T-helper 1 cell treated with Interleukin-12 subunit alpha and Interleukin-12 subunit beta and Interleukin-4 antibody, amounts not matched to agents 30 μg/mL and 1 μg/mL, for 36 hours (primary cell): ENCODE results near the gene DZIP1L.

ENCODE experiments used
- H3K27ac Mint-ChIP-seq: one replicate; pipeline ENCODE4 v1.8.0; 2021; ENCODE audit warnings: mild to moderate bottlenecking, mixed read lengths
- H3K27me3 Mint-ChIP-seq: one replicate; pipeline ENCODE4 v1.8.0; 2021; ENCODE audit warnings: low read depth, mixed read lengths
- H3K36me3 Mint-ChIP-seq: one replicate; pipeline ENCODE4 v1.8.0; 2021; ENCODE audit warnings: low read depth, mixed read lengths
- H3K4me1 Mint-ChIP-seq: one replicate; pipeline ENCODE4 v1.8.0; 2021; ENCODE audit warnings: low read depth, mixed read lengths
- H3K4me3 Mint-ChIP-seq: one replicate; pipeline ENCODE4 v1.8.0; 2021; ENCODE audit warnings: mild to moderate bottlenecking, moderate library complexity, mixed read lengths
- H3K9me3 Mint-ChIP-seq: one replicate; pipeline ENCODE4 v1.8.0; 2021; ENCODE audit warnings: mixed read lengths

DZIP1L gene

DNA sequence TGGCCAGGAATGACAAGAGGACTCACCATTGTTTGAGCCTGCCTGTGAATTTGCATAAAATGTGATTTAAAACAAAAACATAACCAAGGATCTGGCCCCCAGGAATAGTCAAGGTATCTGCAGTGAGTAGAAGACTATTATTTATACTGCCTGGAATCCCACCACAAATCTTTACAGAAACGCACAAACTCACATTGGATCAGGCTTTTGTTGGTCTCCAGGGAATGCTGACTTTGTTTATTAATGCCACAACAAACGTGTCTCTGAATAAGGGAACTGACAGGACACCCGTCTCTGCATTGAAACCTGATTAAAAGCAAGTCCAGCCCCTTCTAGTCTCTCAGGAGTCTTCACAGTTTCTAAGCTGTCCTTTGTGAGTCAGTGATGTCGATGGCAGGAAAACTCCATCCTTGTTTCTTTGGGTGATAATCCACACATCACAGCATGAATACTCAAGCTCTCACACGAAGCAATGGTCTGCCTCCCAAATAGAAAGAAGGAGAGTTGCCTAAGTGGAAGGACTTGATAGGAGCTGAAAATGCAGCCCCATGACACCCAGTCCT lies 67.7 kb downstream of the DZIP1L start:
- Mint-ChIP-seq H3K36me3 (no peaks in the 10 kb centered on the region), H3K4me1 (no peaks in the 10 kb centered on the region), H3K9me3 (peaks cover 4% of the 10 kb centered on the region), H3K27ac (no peak overlapping the region), H3K27me3 (peaks cover 9% of the 10 kb centered on the region), H3K4me3 (no peak overlapping the region)

DNA sequence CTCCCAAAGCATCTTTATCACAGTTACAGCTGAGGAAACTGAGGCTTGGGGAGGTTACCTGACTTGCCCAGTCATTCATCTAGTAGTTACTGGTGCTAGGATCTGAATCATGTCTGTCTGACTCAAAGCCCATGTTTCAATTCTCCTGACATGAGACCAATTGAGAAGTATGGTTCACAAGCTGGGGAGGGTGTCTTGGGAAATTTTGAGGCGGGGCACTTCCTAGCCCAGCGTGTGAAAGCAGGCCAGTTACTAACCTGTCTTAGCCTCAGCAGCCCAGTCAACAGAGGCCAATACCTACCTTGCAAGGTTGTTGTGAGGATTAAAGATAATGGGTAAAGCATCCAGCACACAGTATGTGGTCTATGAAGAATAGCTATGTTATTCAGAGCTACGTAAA lies 68.5 kb downstream of the DZIP1L start:
- H3K36me3 Mint-ChIP-seq = no peaks in the 10 kb centered on the region
- peaks cover 4% of the 10 kb centered on the region for H3K9me3 Mint-ChIP-seq
- no peaks in the 10 kb centered on the region for H3K4me1 Mint-ChIP-seq
- peaks cover 13% of the 10 kb centered on the region for H3K27me3 Mint-ChIP-seq
- no peak overlapping the region for H3K4me3 Mint-ChIP-seq
- H3K27ac Mint-ChIP-seq = no peak overlapping the region

DNA sequence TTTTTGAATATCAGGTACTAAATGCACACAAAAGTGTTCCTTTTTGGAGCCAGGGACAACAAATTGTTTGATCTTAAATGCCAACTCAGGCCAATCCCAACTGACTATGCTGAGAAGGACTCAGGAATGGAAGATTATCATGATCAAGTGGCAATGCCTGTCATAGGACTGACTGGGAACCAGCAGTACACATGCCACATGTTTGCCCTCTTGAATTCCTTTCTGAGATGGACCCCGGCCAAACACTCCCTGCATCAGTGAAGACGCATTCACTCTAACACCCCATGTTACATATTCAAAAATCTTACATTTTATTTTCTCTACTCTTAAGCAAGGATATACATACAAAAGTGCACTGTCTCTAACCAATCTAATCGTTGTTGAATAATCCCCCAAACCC lies 69.3 kb downstream of the DZIP1L start:
- H3K4me1 Mint-ChIP-seq = no peaks in the 10 kb centered on the region
- H3K27ac Mint-ChIP-seq = no peak overlapping the region
- peaks cover 4% of the 10 kb centered on the region for H3K9me3 Mint-ChIP-seq
- H3K27me3 Mint-ChIP-seq = peaks cover 18% of the 10 kb centered on the region
- no peak overlapping the region for H3K4me3 Mint-ChIP-seq
- no peaks in the 10 kb centered on the region for H3K36me3 Mint-ChIP-seq

DNA sequence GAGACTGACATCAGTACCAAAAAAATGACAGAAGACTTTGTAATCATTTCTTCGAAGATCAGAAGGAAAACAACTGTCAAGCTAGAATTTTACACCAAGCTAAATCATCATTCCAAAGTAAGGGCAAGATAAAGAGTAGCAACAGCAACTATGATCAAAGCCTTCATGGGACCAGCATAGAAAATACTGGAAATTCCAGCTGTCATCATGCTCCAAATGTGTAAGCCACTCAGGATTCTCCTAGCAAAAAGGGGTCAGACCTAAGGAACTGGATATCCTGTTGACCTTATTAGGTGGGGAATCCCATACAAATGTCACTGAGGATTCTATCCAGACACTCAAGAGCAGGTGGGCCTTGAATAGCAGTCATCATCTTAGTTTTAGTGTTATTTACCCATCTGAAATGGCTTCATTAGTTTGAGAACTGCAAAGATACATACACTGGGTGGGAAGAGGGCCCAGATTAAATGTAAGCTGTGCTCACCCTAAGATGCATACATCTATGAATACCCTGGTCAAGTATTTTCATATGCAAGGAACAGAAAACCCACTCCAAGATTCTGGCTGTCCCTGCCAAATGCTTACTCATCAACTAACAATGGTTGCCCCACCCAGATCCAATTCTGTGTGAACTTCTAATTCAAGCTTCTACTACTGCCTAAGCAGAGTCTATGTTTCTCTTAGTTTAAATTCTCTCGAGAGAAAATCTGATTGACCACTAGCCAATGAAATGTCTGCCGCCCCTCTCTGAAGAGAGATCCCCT lies 72.0 kb downstream of the DZIP1L start:
- H3K27ac Mint-ChIP-seq = no peak overlapping the region
- peaks cover 31% of the 10 kb centered on the region for H3K27me3 Mint-ChIP-seq
- H3K4me3 Mint-ChIP-seq = no peak overlapping the region
- no peaks in the 10 kb centered on the region for H3K36me3 Mint-ChIP-seq
- no peaks in the 10 kb centered on the region for H3K9me3 Mint-ChIP-seq
- no peaks in the 10 kb centered on the region for H3K4me1 Mint-ChIP-seq

DNA sequence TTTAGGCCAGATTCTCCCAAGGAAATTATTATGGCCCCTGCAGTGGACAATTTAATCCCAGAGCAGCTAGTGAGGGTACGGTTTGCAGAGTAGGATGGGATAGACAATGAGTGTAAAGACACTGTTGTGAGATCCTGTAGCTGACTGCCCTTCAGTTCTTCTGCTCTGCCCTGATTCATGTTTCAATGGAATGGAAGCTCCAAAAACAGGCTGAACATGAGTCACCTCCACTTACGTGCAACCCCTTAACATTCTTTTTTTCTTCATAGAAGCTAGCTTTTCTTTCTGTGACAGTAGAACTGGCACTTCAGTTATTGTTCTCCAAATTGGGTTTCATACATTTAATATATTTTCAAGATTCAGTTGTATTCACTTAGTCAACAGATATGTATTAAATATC lies 73.4 kb downstream of the DZIP1L start:
- Mint-ChIP-seq H3K4me1 (no peaks in the 10 kb centered on the region), H3K9me3 (no peaks in the 10 kb centered on the region), H3K27me3 (peaks cover 35% of the 10 kb centered on the region), H3K27ac (no peak overlapping the region), H3K4me3 (no peak overlapping the region), H3K36me3 (no peaks in the 10 kb centered on the region)

DNA sequence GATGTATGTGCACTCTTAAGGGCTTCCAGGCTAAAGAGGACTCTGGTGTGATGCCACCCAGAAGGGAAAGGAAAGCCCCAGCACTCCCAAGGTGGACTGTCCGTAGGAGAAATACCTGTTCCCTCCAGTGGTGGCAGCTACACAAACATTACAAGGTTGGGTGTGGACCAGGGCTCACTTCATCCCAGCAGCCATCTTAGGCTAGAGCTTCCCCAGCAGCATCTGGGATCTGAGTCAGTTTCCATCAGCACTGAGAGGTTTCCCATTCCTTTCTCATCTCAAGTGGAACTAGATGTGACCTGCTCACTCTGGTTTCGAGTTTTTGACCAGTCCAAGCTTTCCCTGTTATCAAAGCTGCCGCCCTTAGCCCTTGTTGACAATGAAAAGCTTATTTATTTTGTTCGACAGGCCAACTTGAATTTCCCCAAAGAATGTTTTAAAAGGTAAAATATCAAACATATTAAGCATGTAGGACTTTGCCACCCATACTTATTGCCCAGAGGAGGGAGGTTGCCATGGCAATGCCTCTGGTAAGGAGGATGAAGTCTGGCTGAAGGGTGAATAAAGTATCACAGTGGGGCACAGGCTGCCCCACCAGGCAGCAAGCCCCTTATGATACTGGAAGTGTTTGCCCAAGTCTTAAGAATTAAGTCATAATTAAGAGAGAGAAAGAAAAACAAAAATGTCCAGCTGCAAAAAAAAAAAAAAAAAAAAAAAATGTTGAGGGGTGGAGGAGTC lies 76.5 kb downstream of the DZIP1L start:
- Mint-ChIP-seq H3K4me3 (no peak overlapping the region), H3K4me1 (no peaks in the 10 kb centered on the region), H3K27ac (no peak overlapping the region), H3K36me3 (no peaks in the 10 kb centered on the region), H3K27me3 (peaks cover 39% of the 10 kb centered on the region), H3K9me3 (no peaks in the 10 kb centered on the region)

DNA sequence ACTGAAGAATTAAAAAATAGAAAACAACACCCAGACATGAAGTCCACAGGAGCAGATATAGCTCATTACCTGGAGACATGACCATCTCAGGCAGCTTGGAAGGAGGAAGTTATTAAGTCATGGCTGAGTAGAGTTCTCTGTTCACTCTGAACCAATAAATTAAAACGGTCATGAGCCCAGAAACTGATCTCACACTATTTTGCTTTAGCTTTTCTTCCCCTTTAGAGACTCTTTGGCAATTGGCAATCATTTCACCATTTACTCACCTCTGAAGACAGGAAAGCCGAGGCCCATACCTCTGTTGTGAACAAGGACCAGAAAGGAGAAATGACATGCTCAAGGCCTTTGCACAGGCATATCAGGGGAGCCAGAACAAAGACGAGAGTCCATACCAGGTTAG lies 78.8 kb downstream of the DZIP1L start:
- Mint-ChIP-seq H3K27ac (no peak overlapping the region), H3K4me1 (no peaks in the 10 kb centered on the region), H3K4me3 (no peak overlapping the region), H3K27me3 (peaks cover 31% of the 10 kb centered on the region), H3K9me3 (no peaks in the 10 kb centered on the region), H3K36me3 (no peaks in the 10 kb centered on the region)

DNA sequence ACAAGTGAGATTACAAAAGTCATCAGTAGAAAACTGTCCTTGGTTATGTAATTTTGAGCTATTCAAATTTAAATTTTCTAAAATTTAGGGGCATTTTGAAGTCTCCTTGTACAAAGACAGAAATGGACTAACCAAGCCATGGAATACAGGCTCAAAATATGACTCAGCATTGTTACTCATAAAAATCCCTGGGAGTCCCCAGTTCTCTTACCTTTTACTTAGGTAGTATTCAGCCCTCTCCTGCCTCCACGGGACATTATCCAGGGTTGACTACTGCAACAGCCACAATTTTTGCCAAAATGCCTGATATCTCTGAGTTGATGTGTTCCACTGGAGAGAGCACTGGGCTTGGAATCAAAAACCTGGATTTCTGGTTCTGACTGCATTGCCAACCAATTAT lies 80.5 kb downstream of the DZIP1L start:
- no peaks in the 10 kb centered on the region for H3K36me3 Mint-ChIP-seq
- no peak overlapping the region for H3K27ac Mint-ChIP-seq
- no peaks in the 10 kb centered on the region for H3K4me1 Mint-ChIP-seq
- H3K4me3 Mint-ChIP-seq = no peak overlapping the region
- peaks cover 20% of the 10 kb centered on the region for H3K27me3 Mint-ChIP-seq
- H3K9me3 Mint-ChIP-seq = no peaks in the 10 kb centered on the region

DNA sequence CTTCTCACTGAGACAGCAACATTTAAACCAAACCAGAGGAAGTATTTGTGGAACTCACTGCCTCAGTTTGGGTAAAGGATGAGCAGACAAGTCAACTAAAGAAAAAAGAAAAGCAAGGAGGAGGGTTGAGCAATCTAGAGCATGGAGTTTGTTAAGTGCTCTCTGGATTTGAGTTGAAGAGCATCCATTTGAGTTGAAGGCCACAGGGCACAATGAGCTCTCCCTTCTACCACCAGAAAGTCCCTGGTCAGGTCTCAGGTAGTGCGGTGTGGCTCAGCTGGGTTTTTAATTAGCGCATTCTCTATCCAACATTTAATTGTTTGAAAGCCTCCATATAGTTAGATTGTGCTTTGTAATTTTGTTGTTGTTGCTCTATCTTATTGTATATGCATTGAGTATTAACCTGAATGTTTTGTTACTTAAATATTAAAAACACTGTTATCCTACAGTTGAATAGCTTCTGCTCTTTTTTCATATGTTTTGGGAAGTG lies 82.2 kb downstream of the DZIP1L start:
- peaks cover 13% of the 10 kb centered on the region for H3K27me3 Mint-ChIP-seq
- H3K9me3 Mint-ChIP-seq = no peaks in the 10 kb centered on the region
- H3K36me3 Mint-ChIP-seq = no peaks in the 10 kb centered on the region
- H3K4me3 Mint-ChIP-seq = no peak overlapping the region
- no peak overlapping the region for H3K27ac Mint-ChIP-seq
- no peaks in the 10 kb centered on the region for H3K4me1 Mint-ChIP-seq

DNA sequence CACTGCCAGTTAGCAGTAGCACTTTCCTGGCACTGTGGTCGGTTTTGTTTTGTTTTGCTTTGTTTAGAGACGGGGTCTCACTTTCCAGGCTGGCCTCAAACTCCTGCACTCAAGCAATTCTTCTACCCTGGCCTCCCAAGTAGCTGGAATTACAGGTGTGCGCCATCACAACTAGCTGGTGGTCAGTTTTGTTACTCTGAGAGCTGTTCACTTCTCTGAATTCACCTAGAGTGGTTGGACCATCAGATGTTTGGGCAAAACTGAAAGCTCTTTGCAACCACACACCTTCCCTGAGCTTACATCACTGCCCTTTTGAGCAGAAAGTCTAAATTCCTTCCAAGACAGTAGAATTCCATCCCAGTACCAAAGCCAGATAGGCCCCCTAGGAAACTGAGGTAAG lies 82.8 kb downstream of the DZIP1L start:
- Mint-ChIP-seq H3K27ac (no peak overlapping the region), H3K9me3 (no peaks in the 10 kb centered on the region), H3K4me1 (no peaks in the 10 kb centered on the region), H3K36me3 (no peaks in the 10 kb centered on the region), H3K4me3 (no peak overlapping the region), H3K27me3 (peaks cover 12% of the 10 kb centered on the region)

DNA sequence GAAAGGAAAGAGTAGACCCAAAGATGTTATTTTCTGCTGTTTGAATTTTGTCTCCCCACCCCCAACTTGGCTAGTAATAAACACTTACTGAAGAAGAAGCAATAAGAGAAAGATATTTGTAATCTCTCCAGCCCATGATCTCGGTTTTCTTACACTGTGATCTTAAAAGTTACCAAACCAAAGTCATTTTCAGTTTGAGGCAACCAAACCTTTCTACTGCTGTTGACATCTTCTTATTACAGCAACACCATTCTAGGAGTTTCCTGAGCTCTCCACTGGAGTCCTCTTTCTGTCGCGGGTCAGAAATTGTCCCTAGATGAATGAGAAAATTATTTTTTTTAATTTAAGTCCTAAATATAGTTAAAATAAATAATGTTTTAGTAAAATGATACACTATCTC lies 83.9 kb downstream of the DZIP1L start:
- H3K36me3 Mint-ChIP-seq = no peaks in the 10 kb centered on the region
- H3K4me3 Mint-ChIP-seq = no peak overlapping the region
- H3K27me3 Mint-ChIP-seq = peaks cover 13% of the 10 kb centered on the region
- H3K9me3 Mint-ChIP-seq = no peaks in the 10 kb centered on the region
- no peak overlapping the region for H3K27ac Mint-ChIP-seq
- no peaks in the 10 kb centered on the region for H3K4me1 Mint-ChIP-seq

DNA sequence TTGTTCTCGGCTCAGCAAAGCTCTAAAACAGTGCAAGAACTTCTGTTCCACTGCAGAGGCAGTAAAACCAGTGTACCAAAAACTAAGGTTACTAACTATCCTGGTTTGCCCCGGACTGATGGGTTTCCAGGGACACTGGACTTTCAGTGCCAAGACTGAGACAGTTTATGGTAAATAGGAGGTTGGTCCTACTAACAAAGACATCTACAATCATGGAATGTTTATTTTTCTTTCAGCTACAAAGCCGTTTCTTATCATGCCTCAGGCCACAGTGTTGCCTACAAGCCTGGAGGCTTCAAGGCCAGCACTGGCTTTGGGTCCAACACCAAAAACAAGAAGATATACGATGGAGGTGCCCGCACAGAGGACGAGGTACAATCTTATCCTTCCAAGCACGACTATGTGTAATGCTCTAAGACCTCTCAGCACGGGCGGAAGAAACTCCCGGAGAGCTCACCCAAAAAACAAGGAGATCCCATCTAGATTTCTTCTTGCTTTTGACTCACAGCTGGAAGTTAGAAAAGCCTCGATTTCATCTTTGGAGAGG lies 84.6 kb downstream of the DZIP1L start:
- Mint-ChIP-seq H3K27ac (no peak overlapping the region), H3K4me3 (no peak overlapping the region), H3K9me3 (no peaks in the 10 kb centered on the region), H3K27me3 (peaks cover 16% of the 10 kb centered on the region), H3K36me3 (no peaks in the 10 kb centered on the region), H3K4me1 (no peaks in the 10 kb centered on the region)

DNA sequence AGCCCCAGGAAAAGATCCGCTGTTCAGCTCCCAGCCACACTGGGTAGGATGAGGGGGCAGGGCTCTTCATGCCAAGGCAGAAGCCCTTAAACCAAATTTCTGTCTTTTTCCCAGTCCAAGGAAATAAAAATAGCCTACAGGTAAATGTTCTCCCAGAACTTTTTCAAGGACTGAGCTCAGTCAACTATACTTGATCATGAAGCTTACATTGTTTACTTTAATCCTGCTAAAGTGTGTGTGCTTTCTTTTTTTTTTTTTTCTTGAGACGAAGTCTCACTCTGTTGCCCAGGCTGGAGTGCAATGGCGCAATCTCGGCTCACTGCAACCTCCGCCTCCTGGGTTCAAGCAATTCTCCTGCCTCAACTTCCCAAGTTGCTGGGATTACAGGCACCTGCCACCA lies 87.6 kb downstream of the DZIP1L start:
- no peak overlapping the region for H3K27ac Mint-ChIP-seq
- H3K27me3 Mint-ChIP-seq = peaks cover 8% of the 10 kb centered on the region
- no peaks in the 10 kb centered on the region for H3K9me3 Mint-ChIP-seq
- no peak overlapping the region for H3K4me3 Mint-ChIP-seq
- no peaks in the 10 kb centered on the region for H3K4me1 Mint-ChIP-seq
- no peaks in the 10 kb centered on the region for H3K36me3 Mint-ChIP-seq

DNA sequence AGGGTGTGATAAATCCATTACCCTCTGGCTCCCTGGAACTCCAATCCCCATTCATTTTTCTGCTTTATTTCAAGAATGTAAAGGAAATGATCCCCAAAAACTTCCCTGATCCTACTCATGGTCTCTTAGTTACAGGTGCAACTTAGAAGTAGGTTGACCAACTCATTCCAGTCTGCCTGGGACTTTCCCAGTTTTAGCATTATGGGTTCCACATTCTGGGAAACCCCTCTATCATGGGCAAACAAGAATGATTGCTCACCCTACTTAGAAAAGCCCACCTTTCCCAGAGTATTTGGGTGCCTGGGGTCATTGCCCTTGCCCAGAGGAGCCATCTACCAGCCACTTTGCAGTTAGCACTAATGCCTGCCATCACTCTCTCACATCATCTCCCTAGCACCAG lies 89.9 kb downstream of the DZIP1L start:
- no peak overlapping the region for H3K4me3 Mint-ChIP-seq
- H3K36me3 Mint-ChIP-seq = no peaks in the 10 kb centered on the region
- H3K4me1 Mint-ChIP-seq = no peaks in the 10 kb centered on the region
- H3K9me3 Mint-ChIP-seq = no peaks in the 10 kb centered on the region
- H3K27ac Mint-ChIP-seq = no peak overlapping the region
- peaks cover 8% of the 10 kb centered on the region for H3K27me3 Mint-ChIP-seq

DNA sequence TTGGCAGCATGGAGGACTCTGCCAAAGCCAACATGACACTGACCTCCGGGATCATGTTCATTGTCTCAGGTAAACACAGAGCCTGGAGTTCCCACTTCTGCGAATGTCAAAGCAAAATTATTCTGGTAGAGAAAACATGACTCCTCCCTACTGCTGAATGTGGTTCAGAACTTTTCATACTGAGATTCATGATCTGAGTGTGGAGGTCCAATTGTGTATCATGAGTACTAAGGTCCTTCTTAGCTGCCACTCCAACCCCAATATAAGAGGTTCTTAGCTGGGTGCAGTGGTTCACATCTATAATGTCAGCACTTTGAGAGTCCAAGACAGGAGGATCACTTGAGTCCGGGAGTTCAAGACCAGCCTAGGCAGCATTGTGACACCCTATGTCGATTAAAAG lies 91.7 kb downstream of the DZIP1L start:
- Mint-ChIP-seq H3K27ac (no peak overlapping the region), H3K9me3 (no peaks in the 10 kb centered on the region), H3K36me3 (no peaks in the 10 kb centered on the region), H3K4me3 (no peak overlapping the region), H3K27me3 (peaks cover 8% of the 10 kb centered on the region), H3K4me1 (no peaks in the 10 kb centered on the region)
